Measurements from ENCODE around the gene ATP6V1B1.

ATP6V1B1 gene

GRCh38 chr2:70935468-70936164 is at the start of gene ATP6V1B1:
Gene ATP6V1B1, plus strand, starts transcription at chr2:70935900. Its CDS starts 55 bp downstream, at chr2:70935955.
- no peak for DNase-seq

GRCh38 chr2:70886541-70886987 is 49.1 kb upstream of the ATP6V1B1 start:
- DNase-seq: no peak

- no peak for DNase-seq
Observed at GRCh38 chr2:70887208-70887549, 48.5 kb upstream of the ATP6V1B1 start.

- DNase-seq: peak; percentile 52
Observed at GRCh38 chr2:70887550-70888246, 48.0 kb upstream of the ATP6V1B1 start.

GRCh38 chr2:70888366-70888922 is 47.3 kb upstream of the ATP6V1B1 start:
- DNase-seq: no peak

GRCh38 chr2:70888923-70889715 is 46.6 kb upstream of the ATP6V1B1 start:
- DNase-seq: no peak

- DNase-seq: no peak
Observed at GRCh38 chr2:70889716-70890037, 46.0 kb upstream of the ATP6V1B1 start.

GRCh38 chr2:70890469-70891065 is 45.1 kb upstream of the ATP6V1B1 start:
- no peak for DNase-seq

GRCh38 chr2:70891572-70892357 is 43.9 kb upstream of the ATP6V1B1 start:
- DNase-seq: no peak

- no peak for DNase-seq
Observed at GRCh38 chr2:70892750-70893149, 43.0 kb upstream of the ATP6V1B1 start.

- DNase-seq: no peak
Observed at GRCh38 chr2:70893186-70893585, 42.5 kb upstream of the ATP6V1B1 start.

- no peak for DNase-seq
Observed at GRCh38 chr2:70894765-70895164, 40.9 kb upstream of the ATP6V1B1 start.

GRCh38 chr2:70895249-70895648 is 40.5 kb upstream of the ATP6V1B1 start:
- DNase-seq: no peak

GRCh38 chr2:70895998-70896764 is 39.5 kb upstream of the ATP6V1B1 start:
- DNase-seq: no peak

- DNase-seq: no peak
Observed at GRCh38 chr2:70896765-70897202, 38.9 kb upstream of the ATP6V1B1 start.

- no peak for DNase-seq
Observed at GRCh38 chr2:70897203-70897976, 38.3 kb upstream of the ATP6V1B1 start.

- no peak for DNase-seq
Observed at GRCh38 chr2:70897977-70898226, 37.8 kb upstream of the ATP6V1B1 start.

- DNase-seq: no peak
Observed at GRCh38 chr2:70898363-70899240, 37.1 kb upstream of the ATP6V1B1 start.

- DNase-seq: no peak
Observed at GRCh38 chr2:70901227-70902066, 34.3 kb upstream of the ATP6V1B1 start.
